Measurements from ENCODE around the gene NEXN. TPM values are rescaled to one million over a fixed set of nuclear protein-coding genes. Genes with fewer than 3 reads are reported as not detected.

The NEXN gene
- total RNA-seq, 4 donors from 2014 or later: 15.0 to 27.6 (median 23.7) TPM

- no peak for TF ChIP-seq CTCF (IDR thresholded peaks at IDR 0.05; ENCODE audit: low read depth)
Observed at GRCh38 chr1:77858725-77859124, 29.7 kb upstream of the NEXN start.

- no peak for TF ChIP-seq CTCF (IDR thresholded peaks at IDR 0.05; ENCODE audit: low read depth)
Observed at GRCh38 chr1:77859248-77859647, 29.2 kb upstream of the NEXN start.

- TF ChIP-seq CTCF (IDR thresholded peaks at IDR 0.05; ENCODE audit: low read depth): no peak
Observed at GRCh38 chr1:77866296-77866695, 22.1 kb upstream of the NEXN start.

GRCh38 chr1:77872645-77873044 lies 15.8 kb upstream of the NEXN start:
- no peak for TF ChIP-seq CTCF (IDR thresholded peaks at IDR 0.05; ENCODE audit: low read depth)

- TF ChIP-seq CTCF (IDR thresholded peaks at IDR 0.05; ENCODE audit: low read depth): no peak
Observed at GRCh38 chr1:77873461-77873860, 15.0 kb upstream of the NEXN start.

- no peak for TF ChIP-seq CTCF (IDR thresholded peaks at IDR 0.05; ENCODE audit: low read depth)
Observed at GRCh38 chr1:77874804-77875445, 13.5 kb upstream of the NEXN start.

GRCh38 chr1:77876884-77877283 lies 11.5 kb upstream of the NEXN start:
- TF ChIP-seq CTCF (IDR thresholded peaks at IDR 0.05; ENCODE audit: low read depth): no peak

Measured in subcutaneous adipose tissue (tissue), 4 donors.